Activated CD4-positive, CD25-positive, alpha-beta regulatory T cell treated with anti-CD3 and anti-CD28 coated beads, Interleukin-2, amount 50 U/mL, for 24 hours (primary cell): ENCODE measurements around the gene OTUD5.
"Not testable (repeated sequence)": the region's sequence is repeated elsewhere in the genome, so short reads cannot be mapped to it uniquely, and the experiment has no call there.

Source experiments
- ATAC-seq, 2 donors: fragments of 150-1000 bp; cut with Tn5 transposase; one replicate each; pipeline ENCODE4 v1.10.0; 2021; ENCODE audit warnings: mild to moderate bottlenecking in 1 of 2, moderate library complexity in 1 of 2

The OTUD5 gene, protein sequence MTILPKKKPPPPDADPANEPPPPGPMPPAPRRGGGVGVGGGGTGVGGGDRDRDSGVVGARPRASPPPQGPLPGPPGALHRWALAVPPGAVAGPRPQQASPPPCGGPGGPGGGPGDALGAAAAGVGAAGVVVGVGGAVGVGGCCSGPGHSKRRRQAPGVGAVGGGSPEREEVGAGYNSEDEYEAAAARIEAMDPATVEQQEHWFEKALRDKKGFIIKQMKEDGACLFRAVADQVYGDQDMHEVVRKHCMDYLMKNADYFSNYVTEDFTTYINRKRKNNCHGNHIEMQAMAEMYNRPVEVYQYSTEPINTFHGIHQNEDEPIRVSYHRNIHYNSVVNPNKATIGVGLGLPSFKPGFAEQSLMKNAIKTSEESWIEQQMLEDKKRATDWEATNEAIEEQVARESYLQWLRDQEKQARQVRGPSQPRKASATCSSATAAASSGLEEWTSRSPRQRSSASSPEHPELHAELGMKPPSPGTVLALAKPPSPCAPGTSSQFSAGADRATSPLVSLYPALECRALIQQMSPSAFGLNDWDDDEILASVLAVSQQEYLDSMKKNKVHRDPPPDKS

DNA sequence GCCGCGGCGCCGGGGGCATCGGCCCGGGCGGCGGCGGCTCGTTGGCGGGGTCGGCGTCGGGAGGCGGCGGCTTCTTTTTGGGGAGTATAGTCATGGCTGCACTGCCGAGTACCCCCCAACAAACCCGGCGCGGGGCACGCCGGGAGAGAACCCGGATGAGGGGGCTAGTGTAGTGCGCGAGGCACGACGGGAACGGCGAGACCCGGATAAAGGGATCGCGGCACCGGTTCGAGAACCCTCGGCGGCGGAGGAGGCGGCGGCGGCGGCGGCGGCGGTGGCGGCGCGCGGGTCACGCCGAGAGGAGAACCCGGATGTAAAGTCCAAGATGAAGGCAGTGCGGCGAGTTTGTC, at the start of gene OTUD5:
OTUD5 (minus strand) TSS at position 131 of the 350 bp plus-strand sequence; CDS start at position 94, 37 bp downstream.
- peak; percentile 62 to 69 for ATAC-seq

DNA sequence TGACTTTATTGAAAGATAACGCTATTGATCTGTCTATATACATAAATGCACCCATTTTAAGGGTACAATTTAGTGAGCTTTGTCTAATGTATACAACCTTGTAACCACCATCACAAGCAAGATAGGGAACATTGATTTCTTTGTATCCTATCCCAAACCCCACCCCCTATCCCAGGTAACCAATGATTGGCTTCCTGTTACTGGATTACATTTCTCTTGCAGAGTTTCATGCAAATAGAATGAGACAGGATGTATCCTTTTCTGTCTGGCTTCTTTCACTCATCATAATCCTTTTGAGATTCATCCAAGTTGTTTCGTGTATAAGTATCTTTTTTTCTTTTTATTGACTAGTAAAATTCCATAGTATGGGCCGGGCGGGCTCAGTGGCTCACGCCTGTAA, 46.3 kb upstream of the OTUD5 start:
- ATAC-seq = no peak

DNA sequence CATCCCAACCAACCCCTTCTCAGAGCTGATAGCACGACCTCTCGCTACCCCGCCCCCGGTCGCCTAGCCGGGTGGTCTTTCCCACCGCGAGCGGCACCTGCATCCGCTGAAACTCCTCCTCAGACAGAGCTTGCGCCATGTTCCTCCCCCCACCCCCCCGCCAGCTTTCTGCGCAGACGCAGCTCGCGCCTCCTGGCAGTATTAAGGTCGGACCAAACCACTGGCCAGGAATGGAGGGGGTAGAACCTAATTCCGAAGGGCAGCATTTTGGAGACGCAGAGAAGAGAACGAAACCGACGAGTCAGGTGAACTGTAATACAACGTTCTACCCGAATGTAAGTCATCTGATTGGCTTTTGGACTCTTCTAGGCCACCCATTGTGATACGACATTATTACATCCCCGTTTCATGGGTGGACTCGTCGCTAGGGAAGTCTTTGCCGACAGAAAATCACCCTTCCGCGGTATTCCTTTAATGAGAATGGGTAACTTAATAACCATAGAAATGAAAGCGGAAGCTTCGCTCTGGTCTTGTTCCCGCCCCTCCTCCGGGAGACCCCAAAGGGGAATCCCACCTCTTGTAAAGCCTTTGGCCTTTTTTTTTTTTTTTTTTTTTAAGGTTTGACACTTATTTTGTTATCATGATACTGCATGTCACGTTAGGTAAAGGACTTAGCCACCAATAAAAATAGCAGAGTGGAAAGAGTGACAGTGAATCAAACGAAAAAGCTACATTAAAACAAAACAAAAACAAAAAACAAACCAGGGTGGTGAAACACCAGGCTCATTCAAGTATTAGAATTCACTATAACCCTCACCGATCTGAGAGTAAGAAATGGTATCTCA, 44.9 kb upstream of the OTUD5 start, which contains the start of gene GRIPAP1:
GRIPAP1 (minus strand) TSS at position 174 of the 845 bp plus-strand sequence; CDS start at position 139, 35 bp downstream.
- peak; percentile 80 to 81 for ATAC-seq

- peak; percentile 25 to 37 for ATAC-seq
Observed at GRCh38 chrX:49001521-49002090, 44.2 kb upstream of the OTUD5 start.

GRCh38 chrX:49000636-49001035, 43.2 kb upstream of the OTUD5 start:
- ATAC-seq = no peak

GRCh38 chrX:48999030-48999429, 41.6 kb upstream of the OTUD5 start:
- no peak for ATAC-seq

DNA sequence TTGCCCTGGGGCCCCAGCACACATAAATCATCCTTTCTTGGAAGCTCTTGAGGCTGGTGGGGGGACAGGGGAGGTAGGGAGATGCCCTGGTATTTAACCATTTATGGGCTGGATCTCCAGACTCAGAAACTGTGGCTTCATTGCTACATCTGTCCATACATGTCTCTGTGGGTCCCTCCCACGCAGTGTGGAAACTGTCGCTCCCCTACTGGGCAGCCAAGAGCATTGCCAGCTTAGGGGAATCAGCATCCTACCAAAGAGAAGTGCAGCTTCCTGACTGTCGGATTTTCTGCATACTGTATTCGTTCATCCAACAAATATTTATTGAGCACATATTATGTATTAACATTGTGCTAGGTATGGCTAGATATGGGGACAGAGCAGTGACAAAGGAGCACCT, 41.0 kb upstream of the OTUD5 start:
- ATAC-seq = no peak

DNA sequence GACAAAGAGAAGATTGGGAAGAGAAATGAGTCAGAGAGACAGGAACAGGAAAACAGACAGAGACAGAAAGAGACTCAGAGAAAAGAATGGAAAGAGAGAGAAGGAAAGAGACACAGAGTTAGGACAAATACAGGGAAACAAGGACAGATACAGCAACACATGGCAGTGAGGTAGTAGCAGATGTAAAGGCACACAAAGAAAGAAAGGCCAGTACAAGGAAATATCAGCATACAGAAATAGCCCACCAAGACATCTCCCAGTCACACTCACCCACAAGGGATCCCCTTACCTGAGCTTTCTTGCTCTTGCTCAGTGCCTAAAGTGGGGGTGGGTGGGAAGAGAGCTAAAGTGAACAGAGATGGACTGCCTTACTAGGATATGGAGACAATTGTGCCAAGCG, 40.5 kb upstream of the OTUD5 start:
- ATAC-seq = no peak

- ATAC-seq = no peak
Observed at GRCh38 chrX:48997455-48997854, 40.0 kb upstream of the OTUD5 start.

DNA sequence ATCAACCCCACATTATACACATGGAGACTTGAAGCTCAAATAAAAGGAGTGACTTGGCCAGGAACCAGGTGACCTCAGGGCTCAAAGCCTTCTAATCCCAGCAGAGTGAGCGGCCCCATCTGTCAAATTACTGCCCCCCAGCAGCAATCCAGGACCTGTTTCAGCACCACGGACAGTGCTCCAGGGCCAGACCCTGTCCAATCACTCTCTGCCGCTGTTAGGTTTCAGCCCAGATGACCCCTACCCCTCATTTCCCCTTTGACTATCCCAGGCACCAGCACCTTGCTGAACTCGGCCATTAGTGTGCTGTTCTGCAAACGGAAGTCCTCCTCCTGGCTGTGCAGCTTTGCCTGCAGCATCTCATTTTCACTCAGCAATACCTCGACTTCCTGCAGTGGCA, 39.6 kb upstream of the OTUD5 start:
- no peak for ATAC-seq

GRCh38 chrX:48992341-48992740, 34.9 kb upstream of the OTUD5 start:
- no peak for ATAC-seq

DNA sequence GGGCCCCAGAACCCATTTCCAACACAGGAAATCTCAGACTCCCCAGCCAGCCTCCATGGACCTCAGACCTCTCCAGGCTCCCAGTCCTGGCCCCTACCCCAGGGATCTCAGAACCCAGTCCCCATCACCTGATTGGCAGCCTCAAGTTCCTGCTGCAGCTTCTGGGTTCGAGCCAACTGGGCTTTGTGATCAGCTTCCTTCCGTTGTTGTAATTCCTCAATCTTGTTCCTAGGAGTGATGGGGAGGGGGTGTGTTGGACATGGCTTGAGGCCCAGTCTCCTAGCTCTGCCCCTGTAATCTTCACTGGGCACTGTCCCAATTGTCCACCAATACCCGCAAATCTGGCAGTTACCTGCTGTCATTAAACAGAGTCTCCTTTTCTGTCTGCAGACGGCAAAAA, 32.1 kb upstream of the OTUD5 start:
- ATAC-seq = no peak

DNA sequence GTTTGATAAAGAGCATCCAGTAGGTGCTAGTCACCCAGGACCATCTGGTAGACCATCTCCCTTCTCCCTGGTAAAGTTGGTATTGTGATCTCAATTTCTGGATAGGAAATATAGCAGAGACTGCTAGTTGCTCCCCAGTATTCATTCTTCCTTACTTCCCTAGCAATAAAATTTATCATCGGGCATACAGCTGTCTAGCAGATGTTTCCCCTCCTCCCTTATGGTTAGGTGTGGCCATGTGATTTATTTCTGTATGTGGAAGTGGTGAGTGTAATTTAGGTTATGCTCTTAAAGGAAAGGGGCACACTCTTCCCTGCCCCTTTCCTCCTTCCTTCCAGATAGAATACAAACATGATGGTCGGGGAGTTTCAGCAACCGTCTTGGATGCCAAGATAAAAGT, 26.5 kb upstream of the OTUD5 start:
- ATAC-seq = no peak

GRCh38 chrX:48983081-48983480, 25.7 kb upstream of the OTUD5 start:
- no peak for ATAC-seq

DNA sequence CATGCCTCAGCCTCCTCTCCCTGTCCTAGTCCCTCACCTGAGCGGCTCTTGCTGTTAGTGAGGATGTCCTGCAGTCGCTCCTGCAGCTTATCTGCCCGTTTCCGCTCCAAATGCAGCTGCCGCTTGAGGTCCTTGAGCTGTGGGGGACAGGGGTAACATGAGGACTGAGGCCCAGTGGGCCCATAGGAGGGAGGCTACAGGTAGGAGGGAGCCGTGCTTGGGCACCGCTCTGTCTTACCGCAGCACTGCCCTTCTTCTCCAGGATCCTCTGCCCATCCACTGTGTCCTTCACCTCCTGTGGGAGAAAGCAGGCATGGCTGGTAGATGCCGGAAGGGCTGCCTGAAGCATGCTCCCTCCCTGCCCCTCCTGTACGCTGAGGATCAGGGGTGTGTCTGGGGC, 23.8 kb upstream of the OTUD5 start:
- ATAC-seq = no peak

DNA sequence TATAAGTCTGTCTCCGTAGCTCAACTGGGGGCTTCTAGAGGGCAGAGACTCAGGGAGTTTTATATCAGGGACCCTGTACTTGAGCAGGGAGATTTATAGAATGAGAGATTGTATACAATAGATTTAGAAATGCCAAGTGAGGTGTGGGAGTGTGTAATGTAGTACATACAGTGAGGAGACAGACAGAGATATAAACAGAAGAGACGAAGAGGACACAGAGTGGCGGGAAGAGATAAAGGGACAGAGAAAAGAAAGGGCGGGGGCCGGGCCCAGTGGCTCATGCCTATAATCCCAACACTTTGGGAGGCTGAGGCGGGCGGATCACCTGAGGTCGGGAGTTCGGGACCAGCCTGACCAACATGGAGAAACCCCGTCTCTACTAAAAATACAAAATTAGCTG, 22.9 kb upstream of the OTUD5 start:
- ATAC-seq = not testable (repeated sequence)

DNA sequence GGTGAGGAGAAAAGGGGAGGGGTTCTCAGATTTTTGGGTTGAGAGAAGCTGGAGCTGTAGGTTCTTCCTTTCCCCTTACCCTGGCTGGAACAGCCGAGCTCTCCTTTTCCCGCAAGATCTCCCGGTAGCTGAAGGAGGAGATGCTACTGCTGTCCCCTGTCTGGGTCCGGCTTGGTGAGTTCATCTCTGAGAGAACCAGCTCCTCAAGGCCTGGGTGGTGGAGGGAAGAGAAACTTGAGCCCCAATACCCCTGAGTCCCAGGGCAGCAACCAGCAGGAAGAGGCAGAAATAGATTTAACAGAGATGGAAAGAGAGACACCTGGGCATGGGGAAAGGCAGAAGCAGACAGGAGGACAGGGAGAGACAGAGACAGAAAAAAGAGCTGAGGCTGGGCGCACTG, 20.8 kb upstream of the OTUD5 start:
- no peak for ATAC-seq

DNA sequence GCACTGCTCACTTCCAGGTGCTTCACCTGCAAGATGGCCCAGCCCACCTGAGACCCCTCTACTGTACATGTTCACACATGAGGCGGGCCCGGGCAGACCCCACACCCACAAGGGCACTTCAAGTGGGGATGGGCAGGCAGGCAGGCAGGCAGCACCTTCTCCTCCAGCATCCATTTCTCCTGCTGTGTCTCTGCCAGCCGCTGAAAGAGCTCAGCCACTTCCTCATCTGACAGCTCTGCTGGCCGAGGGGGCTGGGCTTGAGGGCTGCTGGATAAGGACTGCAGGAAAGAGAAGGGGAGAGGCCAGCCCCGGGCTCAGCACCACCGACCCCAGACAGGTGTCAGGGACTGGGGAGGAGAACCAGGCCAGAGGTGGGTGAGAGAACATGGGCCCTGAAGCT, 18.7 kb upstream of the OTUD5 start:
- ATAC-seq = no peak

GRCh38 chrX:48975541-48975940, 18.1 kb upstream of the OTUD5 start:
- no peak for ATAC-seq

DNA sequence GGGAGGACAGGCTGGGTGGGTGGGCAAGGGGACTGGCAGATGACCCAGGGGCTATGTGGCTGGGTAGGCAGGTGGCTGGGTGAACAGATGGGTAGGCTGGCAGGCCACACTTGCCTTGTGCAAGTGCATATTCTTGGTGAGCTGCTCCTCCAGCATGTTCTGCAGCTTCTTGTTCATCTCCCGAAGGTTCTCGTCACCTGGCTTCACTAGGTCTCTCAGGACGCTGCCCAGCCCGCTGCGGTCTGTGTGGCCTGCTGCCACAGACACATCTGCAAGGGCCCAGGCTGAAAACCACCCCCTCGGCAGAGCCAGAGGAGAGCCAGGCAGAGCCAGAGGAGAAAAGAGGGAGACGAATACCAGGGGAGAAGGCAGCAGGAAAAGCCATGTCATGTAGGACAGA, 17.6 kb upstream of the OTUD5 start:
- no peak for ATAC-seq

GRCh38 chrX:48974574-48974973, 17.2 kb upstream of the OTUD5 start:
- no peak for ATAC-seq

GRCh38 chrX:48974033-48974432, 16.6 kb upstream of the OTUD5 start:
- no peak for ATAC-seq
